ENCODE data around the gene TELO2.

The TELO2 gene

DNA sequence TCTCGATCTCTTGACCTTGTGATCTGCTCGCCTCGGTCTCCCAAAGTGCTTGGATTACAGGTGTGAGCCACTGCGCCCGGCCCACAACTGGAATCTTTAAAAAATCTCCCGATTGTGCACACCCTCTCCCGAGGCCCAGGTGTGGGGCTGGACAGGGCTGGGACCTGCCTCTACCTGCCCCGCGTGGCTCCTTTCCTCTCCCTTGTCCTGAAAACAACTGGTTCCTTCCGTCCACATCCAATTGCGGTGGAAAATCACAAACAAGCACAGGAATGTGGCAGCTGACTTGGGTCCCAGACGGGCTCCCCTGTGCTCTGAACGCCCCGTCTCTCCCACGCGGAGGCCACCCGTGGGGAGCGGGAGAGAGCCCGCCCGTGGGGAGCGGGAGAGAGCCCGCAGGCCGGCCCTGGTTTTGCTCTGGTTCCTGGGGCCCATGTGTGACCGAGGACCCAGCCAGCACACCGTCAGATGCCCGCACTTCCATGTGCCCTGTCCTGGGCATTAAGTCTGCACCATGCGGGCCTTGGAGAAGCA is 37.3 kb downstream of the TELO2 start:
- TF ChIP-seq, protein P1, sequence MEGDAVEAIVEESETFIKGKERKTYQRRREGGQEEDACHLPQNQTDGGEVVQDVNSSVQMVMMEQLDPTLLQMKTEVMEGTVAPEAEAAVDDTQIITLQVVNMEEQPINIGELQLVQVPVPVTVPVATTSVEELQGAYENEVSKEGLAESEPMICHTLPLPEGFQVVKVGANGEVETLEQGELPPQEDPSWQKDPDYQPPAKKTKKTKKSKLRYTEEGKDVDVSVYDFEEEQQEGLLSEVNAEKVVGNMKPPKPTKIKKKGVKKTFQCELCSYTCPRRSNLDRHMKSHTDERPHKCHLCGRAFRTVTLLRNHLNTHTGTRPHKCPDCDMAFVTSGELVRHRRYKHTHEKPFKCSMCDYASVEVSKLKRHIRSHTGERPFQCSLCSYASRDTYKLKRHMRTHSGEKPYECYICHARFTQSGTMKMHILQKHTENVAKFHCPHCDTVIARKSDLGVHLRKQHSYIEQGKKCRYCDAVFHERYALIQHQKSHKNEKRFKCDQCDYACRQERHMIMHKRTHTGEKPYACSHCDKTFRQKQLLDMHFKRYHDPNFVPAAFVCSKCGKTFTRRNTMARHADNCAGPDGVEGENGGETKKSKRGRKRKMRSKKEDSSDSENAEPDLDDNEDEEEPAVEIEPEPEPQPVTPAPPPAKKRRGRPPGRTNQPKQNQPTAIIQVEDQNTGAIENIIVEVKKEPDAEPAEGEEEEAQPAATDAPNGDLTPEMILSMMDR (conservative IDR thresholded peaks at IDR 0.05; ENCODE audit: low read depth, low read length) = no peak
- no peak for DNase-seq (ENCODE audit: low read depth)
- no peak overlapping the region for H3K4me3 ChIP-seq (ENCODE audit: low read length)

DNA sequence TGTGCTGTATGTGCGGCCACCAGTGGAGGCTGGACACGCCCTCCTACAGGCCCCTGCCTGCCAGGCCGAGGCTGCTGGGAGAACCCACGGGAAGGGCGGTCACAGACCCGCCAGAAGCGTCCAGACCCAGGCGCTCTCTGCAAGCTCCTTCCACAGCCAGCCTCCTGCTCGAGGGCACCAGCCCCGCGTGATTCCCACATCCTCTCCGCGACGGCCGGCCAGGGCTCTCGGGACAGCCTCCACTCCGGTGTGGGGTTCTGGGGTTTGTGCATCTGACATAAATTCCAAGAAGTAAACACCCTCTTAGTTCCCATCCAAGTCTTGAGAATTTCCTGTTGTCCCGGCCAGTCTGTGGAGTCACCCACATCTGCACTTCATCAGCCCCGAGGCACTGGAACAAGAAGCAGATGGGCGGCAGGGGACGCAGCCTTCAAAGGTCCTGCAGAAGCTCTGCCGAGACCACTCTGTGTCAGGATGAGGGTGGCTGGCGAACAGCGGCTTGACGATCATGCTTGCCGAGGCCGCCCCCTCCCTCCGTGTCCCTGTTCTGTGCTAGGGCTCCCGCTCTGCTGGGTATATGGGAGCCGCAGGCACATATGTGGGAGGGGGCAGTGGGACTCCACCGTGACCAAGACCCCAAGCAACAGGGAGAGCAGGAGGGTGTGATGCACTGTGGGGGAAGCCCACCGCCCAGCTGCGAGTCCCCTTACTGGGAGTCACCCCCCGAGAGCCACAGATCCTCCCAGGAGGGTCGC is 37.9 kb downstream of the TELO2 start:
- no peak overlapping the region for H3K4me3 ChIP-seq (ENCODE audit: low read length)
- TF ChIP-seq, protein P1 (conservative IDR thresholded peaks at IDR 0.05; ENCODE audit: low read depth, low read length) = no peak
- DNase-seq (ENCODE audit: low read depth) = no peak

DNA sequence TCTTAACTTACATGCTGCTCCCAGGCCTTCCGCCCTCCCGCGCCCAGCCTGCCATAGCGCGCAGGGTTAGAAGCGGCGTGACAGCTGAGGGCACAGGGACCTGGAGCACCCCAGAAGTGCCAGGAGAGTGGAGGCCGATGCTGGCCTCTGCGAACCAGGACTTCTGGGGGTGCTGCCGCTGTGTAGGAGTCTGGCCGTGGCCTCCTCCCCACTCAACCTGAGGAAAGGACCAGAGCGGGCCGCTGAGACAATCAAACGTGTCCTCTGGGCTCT is 38.4 kb downstream of the TELO2 start:
- no peak overlapping the region for H3K4me3 ChIP-seq (ENCODE audit: low read length)
- TF ChIP-seq, protein P1 (conservative IDR thresholded peaks at IDR 0.05; ENCODE audit: low read depth, low read length) = no peak
- no peak for DNase-seq (ENCODE audit: low read depth)

DNA sequence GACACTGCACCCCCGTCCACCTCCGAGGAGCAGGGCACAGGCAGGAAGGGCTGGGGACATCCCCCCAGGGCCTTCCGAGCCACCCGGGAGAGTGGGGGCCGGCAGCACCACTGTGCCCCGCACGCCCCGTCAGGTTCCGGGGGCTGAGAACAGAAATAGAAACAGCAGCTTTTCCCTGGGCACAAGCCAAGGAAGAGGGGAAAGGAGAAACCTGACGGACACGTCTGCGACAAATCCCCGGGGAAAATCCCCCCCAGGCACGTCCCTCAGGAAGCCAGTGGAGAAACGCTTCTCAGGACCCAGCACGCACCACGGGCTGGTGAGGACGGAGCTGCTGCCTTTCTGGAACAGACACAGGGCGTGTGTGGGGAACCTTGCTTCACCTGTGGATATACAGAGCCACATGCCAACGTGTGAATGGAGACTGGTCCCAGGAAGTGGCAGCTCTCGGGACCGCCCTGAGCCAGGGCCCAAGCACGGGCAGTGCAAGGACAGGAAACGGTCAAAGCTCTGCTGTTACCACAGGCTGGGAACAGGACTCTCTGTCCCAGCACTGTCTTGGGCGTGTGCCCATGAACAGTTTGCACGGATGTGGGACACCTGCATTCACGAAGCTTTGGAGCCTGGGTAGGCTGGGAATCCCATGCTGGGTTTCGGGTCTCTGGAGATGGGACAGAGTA is 39.1 kb downstream of the TELO2 start:
- no peak for DNase-seq (ENCODE audit: low read depth)
- no peak overlapping the region for H3K4me3 ChIP-seq (ENCODE audit: low read length)
- TF ChIP-seq, protein P1 (conservative IDR thresholded peaks at IDR 0.05; ENCODE audit: low read depth, low read length) = no peak

DNA sequence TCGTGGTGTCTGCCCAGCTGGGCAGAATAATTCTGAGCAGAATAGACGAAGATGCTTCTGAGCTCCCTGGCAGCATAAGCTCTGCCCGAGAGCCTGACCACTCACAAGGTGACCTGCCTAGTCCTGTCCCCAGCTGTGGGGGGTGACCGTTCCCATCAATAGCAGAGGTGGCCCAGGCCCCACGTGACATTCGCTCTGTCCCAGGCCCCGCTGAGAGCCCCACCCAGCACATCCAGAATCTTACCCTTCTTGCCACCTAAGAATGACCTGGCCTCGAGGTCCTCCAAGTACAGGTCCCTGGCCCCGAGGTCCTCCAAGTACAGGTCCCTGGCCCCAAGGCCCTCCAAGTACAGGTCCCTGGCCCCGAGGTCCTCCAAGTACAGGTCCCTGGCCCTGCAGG is 39.6 kb downstream of the TELO2 start:
- TF ChIP-seq, protein P1 (conservative IDR thresholded peaks at IDR 0.05; ENCODE audit: low read depth, low read length) = no peak
- H3K4me3 ChIP-seq (ENCODE audit: low read length) = no peak overlapping the region
- DNase-seq (ENCODE audit: low read depth) = no peak

DNA sequence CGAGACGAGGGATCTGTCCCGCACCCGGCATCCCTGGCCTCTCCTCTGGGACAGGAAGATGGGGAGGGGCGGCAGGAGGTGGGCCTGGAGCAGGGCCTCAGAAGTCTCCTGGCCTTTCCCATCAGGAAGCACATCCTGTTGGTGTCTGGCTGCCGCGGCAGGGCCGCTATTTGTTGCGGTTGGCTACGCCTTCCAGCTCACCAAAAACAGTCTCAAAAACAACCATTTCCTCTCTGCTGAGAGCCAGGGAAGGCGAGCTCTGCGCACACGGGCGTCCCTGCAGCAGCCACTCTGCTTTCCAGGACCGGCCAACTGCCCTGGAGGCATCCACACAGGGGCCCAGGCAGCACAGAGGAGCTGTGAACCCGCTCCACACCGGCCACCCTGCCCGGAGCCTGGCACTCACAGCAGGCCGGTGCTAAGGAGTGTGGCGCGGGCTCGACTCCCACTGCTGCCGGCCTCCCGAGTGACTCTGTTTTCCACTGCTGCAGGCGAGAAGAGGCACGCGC is 40.3 kb downstream of the TELO2 start, which contains the start of gene TMEM204:
TMEM204 (plus strand) TSS at position 224 of the 509 bp plus-strand sequence. CDS start 610 bp downstream, outside the sequence.
- no peak for DNase-seq (ENCODE audit: low read depth)
- TF ChIP-seq, protein P1 (conservative IDR thresholded peaks at IDR 0.05; ENCODE audit: low read depth, low read length) = no peak
- H3K4me3 ChIP-seq (ENCODE audit: low read length) = no peak within 1 kb of the TSS
